ENCODE results near the gene PMPCA.
A peak's percentile ranks its signal among the peaks of the same experiment; 100 is the strongest.

Gene PMPCA

DNA sequence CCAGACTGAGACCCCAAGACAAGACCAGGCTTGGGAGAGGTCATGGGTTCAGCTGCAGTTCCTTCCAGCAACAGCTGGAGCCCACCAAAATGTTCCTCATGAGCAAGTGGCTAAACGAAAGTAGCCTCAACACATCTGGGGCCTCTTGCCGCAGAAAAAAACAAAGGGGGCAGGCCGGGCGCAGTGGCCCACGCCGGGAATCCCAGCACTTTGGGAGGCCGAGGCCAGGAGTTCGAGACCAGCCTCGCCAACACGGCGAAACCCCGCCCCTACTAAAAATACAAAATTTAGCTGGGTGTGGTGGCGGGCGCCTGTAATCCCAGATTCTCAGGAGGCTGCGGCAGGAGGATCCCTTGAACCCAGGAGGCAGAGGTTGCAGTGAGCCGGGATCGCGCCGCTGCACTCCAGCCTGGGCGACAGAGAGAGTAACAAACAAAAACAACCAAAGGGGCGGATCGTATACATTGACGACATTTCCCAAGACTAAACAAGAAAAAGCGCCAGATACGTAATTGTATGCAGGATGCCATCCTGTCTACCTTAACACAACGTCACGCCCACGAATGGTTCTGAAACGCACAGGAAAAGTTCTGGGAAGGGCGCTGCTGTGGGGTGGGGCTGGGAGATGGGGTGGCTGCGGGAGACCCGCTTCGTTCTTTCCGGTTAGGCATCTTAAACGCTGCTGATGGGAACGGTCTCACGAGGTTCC is 27.5 kb downstream of the PMPCA start:
- DNase-seq: no peak

- no peak for DNase-seq
These were observed 28.4 kb downstream of the PMPCA start for GRCh38 chr9:136438548-136439480.

GRCh38 chr9:136439481-136440408 is 29.3 kb downstream of the PMPCA start, which contains the start of gene INPP5E:
TSS of gene INPP5E (minus strand) at chr9:136439845. CDS start at chr9:136439419, 426 bp downstream.
- DNase-seq: peak in 1 of 2 experiments; percentile 44

DNA sequence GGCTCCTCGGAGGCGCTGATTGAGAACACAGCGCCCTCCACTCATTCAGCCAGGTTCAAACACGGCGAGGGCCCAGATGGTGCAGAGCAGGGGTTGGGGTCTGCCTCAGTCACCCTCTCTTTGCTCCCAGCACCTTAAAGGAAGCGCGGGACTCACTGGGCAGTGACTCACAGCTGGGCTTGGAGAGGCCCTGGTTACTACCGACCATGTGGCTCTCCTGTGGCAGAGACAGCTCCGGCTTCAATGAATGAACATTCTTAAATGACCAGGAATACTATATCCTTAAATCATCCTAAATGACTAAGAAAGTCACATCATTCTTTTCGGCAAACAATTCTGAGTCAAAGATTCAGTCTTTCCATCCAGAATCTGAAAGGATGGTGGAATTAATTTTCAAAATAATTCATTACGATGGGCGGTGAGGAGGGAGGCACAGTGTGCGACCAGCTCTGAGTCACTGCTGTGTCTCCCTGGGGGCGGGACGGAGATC is 30.8 kb downstream of the PMPCA start:
- no peak for DNase-seq

GRCh38 chr9:136441681-136442245 is 31.3 kb downstream of the PMPCA start:
- no peak for DNase-seq

DNA sequence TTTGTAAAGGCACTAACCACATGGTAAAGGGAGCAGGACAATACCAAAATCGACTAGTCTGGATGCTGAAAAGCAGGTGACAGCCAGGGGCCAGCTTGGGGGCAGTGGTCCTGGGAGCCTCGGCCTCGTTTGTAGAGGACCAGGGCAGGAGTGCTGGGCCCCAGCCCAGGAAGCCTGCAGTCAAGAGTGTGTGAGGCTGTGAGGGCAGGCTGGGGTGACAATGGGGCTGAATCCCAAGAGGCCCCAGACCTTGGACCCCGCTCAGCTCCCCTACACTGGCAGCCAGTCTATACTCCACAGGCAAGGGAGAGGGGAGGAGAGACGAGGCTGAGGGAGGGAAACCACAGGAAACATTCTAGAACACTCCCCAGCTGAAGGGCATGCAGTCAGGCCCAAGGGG is 31.8 kb downstream of the PMPCA start:
- no peak for DNase-seq

GRCh38 chr9:136443087-136443486 is 32.6 kb downstream of the PMPCA start:
- no peak for DNase-seq

GRCh38 chr9:136443687-136444086 is 33.2 kb downstream of the PMPCA start:
- no peak for DNase-seq

GRCh38 chr9:136444102-136444501 is 33.6 kb downstream of the PMPCA start:
- no peak for DNase-seq

DNA sequence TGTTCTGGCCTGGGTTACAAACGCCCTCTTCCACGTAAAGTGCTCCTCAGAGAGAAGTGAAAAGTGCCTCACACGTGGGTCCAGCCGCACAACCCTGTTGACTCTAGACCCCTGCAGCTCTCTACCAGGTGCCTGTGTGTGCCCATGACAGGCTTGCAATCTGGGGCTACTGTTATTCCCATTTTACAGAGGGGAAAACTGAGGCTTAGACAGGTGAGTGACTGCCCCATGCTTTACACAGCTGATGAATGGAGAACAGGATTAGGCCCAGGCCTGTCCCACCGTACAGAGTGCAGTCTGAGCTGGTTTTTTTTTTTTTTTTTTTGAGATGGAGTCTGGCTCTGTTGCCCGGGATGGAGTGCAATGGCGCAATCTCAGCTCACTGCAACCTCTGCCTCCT is 35.3 kb downstream of the PMPCA start:
- no peak for DNase-seq

GRCh38 chr9:136447173-136447778 is 36.8 kb downstream of the PMPCA start:
- DNase-seq: no peak

DNA sequence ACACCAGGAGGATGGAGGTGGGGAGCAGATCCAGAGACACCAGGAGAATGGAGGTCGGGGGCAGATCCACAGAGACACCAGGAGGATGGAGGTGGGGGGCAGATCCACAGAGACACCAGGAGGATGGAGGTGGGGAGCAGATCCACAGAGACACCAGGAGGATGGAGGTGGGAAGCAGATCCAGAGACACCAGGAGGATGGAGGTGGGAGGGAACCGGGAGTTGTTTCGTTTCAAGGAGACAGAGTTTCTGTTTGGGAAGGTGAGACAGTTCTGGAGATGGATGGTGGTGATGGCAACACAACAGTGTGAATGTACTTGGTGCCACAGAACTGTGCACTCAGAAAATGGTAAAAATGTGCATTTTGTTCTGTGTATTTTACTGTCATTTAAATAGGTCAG is 38.2 kb downstream of the PMPCA start:
- DNase-seq: no peak

DNA sequence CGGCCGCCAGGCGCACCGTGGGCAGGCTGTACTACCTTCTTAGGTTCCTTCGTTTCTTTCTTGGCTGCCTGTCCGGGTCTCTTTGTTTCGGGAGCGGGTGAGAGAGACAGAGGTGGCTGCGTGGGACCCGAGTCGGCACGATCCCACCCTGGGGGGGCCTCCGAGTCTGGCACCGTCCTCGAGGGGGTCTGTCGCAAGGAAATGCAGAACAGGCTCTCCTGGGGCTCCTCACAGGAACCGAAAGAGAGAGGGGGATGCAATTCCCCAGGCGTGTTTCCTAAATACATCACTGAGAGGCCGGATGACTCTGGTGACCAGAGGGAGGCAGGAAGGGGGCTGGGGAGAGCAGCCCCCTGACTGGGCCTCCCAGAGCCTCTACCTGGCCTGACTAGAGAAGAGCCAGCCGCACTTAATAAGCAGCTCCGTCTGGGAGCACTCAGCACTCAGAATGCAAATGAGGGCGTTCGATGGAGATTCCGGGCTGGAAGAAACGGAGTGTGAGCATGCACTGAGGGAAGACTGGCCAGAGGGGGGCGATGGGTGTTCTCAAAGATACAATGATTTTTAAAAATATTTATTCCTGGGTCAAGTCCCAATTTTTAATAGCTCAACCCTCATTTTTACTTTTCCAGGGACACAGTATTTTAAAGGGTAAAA is 40.9 kb downstream of the PMPCA start:
- no peak for DNase-seq

- DNase-seq: no peak
These were observed 42.9 kb downstream of the PMPCA start for GRCh38 chr9:136453326-136453725.

DNA sequence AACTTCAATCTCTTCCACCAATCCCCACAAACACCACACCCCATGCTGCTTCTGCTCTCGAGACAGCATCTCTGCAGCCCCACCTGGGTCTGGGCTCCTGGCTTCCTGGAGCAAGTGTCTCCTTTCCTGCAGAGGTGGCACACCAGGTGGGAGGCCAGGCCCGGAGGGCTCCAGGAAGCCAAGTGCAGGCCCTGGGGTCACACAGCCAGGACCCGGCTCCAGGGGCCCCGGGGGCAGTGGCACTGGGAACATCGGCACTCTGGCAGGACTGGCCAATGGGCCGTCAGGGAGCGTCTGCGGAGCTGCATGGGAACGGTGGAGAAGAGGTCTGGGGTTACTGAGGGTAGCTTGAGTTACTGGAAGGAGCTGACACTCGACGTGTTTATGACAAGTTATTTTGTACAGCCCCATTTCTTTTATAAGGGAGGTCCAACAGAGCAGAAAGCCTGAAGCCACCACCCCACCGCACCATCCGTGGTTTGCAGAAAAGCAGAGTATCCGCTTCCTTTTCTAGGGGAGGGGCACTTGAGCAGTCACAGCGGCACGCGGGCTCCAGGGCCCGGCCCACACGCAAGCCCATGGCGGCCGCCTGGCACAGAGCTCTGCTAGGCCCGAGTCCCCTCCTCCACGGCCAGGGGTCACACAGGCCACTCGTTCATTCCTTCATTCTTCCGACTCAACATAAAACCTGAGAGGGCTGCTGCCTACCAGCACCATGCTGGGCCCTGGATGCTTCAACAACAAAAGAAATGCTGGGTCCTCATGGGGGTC is 43.8 kb downstream of the PMPCA start:
- DNase-seq: no peak

GRCh38 chr9:136455043-136456002 is 44.9 kb downstream of the PMPCA start:
- DNase-seq: no peak

DNA sequence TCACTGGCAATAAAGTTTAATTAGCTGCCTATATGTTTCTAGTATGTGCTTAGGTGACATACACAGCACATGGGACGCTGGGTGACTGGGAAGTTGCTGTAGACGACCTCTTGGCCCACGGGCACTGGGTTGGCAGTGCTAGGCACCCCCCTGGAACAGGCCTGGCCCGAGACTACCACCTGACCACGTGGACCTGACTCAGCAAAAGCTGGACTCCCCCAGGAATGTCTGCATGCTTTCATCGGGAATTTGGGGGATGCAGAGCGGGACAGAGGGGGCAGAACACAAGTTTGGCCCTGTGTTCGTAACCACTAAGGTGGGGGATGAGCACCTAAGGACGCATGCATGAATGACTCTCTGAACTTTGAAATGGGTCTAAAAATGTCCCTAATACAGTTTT is 45.8 kb downstream of the PMPCA start:
- DNase-seq: no peak

- DNase-seq: no peak
These were observed 46.9 kb downstream of the PMPCA start for GRCh38 chr9:136457326-136457725.

- DNase-seq: no peak
These were observed 49.0 kb downstream of the PMPCA start for GRCh38 chr9:136459425-136459824.
